Endodermal cell (in vitro differentiated cells): ENCODE data around the gene CAPN3. TPM values are rescaled to one million over a fixed set of nuclear protein-coding genes. Genes with fewer than 3 reads are reported as not detected.

Experiments used
- DNase-seq: peaks from one replicate; pipeline ENCODE4 v3.0.0-alpha.2; 2017
- H3K27ac ChIP-seq: 2 replicates; pipeline ENCODE4 v1.5.1; 2013; ENCODE audit warnings: mild to moderate bottlenecking, low read depth, low read length, moderate library complexity
- H3K27me3 ChIP-seq: 2 replicates; pipeline ENCODE4 v1.6.1; 2013; ENCODE audit warnings: mild to moderate bottlenecking, low read length, moderate library complexity; ENCODE audit not compliant: insufficient read depth, control insufficient read depth, poor library complexity, severe bottlenecking
- H3K36me3 ChIP-seq: 2 replicates; pipeline ENCODE4 v1.7.0; 2013; ENCODE audit warnings: mild to moderate bottlenecking, low read length, moderate library complexity; ENCODE audit not compliant: control insufficient read depth, insufficient read depth
- H3K4me1 ChIP-seq: one replicate; pipeline ENCODE4 v1.7.0; 2013; ENCODE audit warnings: low read length; ENCODE audit not compliant: control insufficient read depth, insufficient read depth
- H3K4me3 ChIP-seq: 2 replicates; pipeline ENCODE4 v1.5.1; 2013; ENCODE audit warnings: mild to moderate bottlenecking, low read length, moderate library complexity
- H3K9ac ChIP-seq: 2 replicates; pipeline ENCODE4 v1.6.1; 2013; ENCODE audit warnings: mild to moderate bottlenecking, low read length, moderate library complexity; ENCODE audit not compliant: poor library complexity, severe bottlenecking; ENCODE audit errors: extremely low read depth
- H3K9me3 ChIP-seq: 2 replicates; pipeline ENCODE4 v1.6.1; 2013; ENCODE audit warnings: mild to moderate bottlenecking, low read length, moderate library complexity; ENCODE audit not compliant: control insufficient read depth
- H3K27ac Mint-ChIP-seq: 2 replicates; pipeline ENCODE4 v1.8.0; 2020; ENCODE audit warnings: mixed read lengths
- H3K27me3 Mint-ChIP-seq: 2 replicates; pipeline ENCODE4 v1.8.0; 2021; ENCODE audit warnings: mild to moderate bottlenecking, mixed read lengths; ENCODE audit not compliant: insufficient read depth
- H3K36me3 Mint-ChIP-seq: 2 replicates; pipeline ENCODE4 v1.8.0; 2020; ENCODE audit warnings: low read depth, mixed read lengths
- H3K4me1 Mint-ChIP-seq: 2 replicates; pipeline ENCODE4 v1.8.0; 2020; ENCODE audit warnings: mixed read lengths
- H3K4me3 Mint-ChIP-seq: 2 replicates; pipeline ENCODE4 v1.8.0; 2020; ENCODE audit warnings: mild to moderate bottlenecking, moderate library complexity, mixed read lengths
- H3K9me3 Mint-ChIP-seq: 2 replicates; pipeline ENCODE4 v1.8.0; 2020; ENCODE audit warnings: mild to moderate bottlenecking, mixed read lengths
- CTCF ChIP-seq: fragments of 200-600 bp; sonication (generic); conservative IDR thresholded peaks from 2 replicates; pipeline ENCODE4 v1.5.0; 2021; ENCODE audit warnings: antibody characterized with exemption, mild to moderate bottlenecking
- WGBS, 2 experiments: methylation state at CpG; one replicate each; pipeline versions ENCODE4 v1.1.5 to v1.1.7; 2013; ENCODE audit warnings: missing lambda C conversion rate in 2 of 2, mixed read lengths in 1 of 2; ENCODE audit not compliant: insufficient coverage in 1 of 2, insufficient read length in 1 of 2; 5-methylcytosine and 5-hydroxymethylcytosine counted together
- total RNA-seq, 2 donors: library from RNA; stranded (reverse); fragmentation: NEBNext Ultra II Directional in 1 of 2; extraction: Animal tissue kit (Norgen Biotek cat#: 25700) in 1 of 2; gene quantifications; 2 replicates in 1 of 2; 3 replicates in 1 of 2; pipeline ENCODE4 v1.2.1, GENCODE V29; 2021

CAPN3 gene
- total RNA-seq, 2 donors from 2014 or later: 0.77 to 1.5 TPM

GRCh38 chr15:42395838-42396237, 36.5 kb downstream of the CAPN3 start:
- no peaks in the 10 kb centered on the region for H3K4me1 ChIP-seq

GRCh38 chr15:42401544-42402454, 42.5 kb downstream of the CAPN3 start:
- 92 to 93% methylated on average over 9 to 24 of the region's 24 CpGs for WGBS, 2 experiments
- H3K9me3 ChIP-seq: no peaks in the 10 kb centered on the region
- no peak overlapping the region for H3K4me3 ChIP-seq
- no peak for TF ChIP-seq CTCF
- H3K27me3 ChIP-seq: no peaks in the 10 kb centered on the region
- H3K36me3 ChIP-seq: no peaks in the 10 kb centered on the region
- Mint-ChIP-seq H3K9me3 (no peaks in the 10 kb centered on the region), H3K4me1 (no peaks in the 10 kb centered on the region), H3K4me3 (no peak overlapping the region), H3K27ac (no peak overlapping the region), H3K36me3 (no peaks in the 10 kb centered on the region), H3K27me3 (no peaks in the 10 kb centered on the region)
- H3K9ac ChIP-seq: no peak overlapping the region
- H3K4me1 ChIP-seq: no peaks in the 10 kb centered on the region
- no peak for DNase-seq
- no peak overlapping the region for H3K27ac ChIP-seq

More at GRCh38 chr15:42395838-42396237, 36.5 kb downstream of the CAPN3 start:
- Mint-ChIP-seq H3K36me3 (no peaks in the 10 kb centered on the region), H3K9me3 (no peaks in the 10 kb centered on the region), H3K4me1 (no peaks in the 10 kb centered on the region), H3K27ac (no peak overlapping the region), H3K4me3 (no peak overlapping the region), H3K27me3 (no peaks in the 10 kb centered on the region)
- no peak overlapping the region for H3K27ac ChIP-seq
- no peaks in the 10 kb centered on the region for H3K9me3 ChIP-seq
- DNase-seq: no peak
- no peaks in the 10 kb centered on the region for H3K27me3 ChIP-seq
- no peaks in the 10 kb centered on the region for H3K36me3 ChIP-seq
- 80 to 94% methylated on average over 1 of the region's 1 CpG for WGBS, 2 experiments
- H3K9ac ChIP-seq: no peak overlapping the region
- H3K4me3 ChIP-seq: no peak overlapping the region
- TF ChIP-seq CTCF: no peak

GRCh38 chr15:42402455-42403205, 43.3 kb downstream of the CAPN3 start:
- H3K4me3 ChIP-seq: no peak overlapping the region
- no peak for TF ChIP-seq CTCF
- H3K4me3 Mint-ChIP-seq: no peak overlapping the region
- H3K9ac ChIP-seq: no peak overlapping the region
- H3K4me1 Mint-ChIP-seq: no peaks in the 10 kb centered on the region
- H3K9me3 ChIP-seq: no peaks in the 10 kb centered on the region
- no peaks in the 10 kb centered on the region for H3K9me3 Mint-ChIP-seq
- H3K27ac ChIP-seq: no peak overlapping the region
- H3K4me1 ChIP-seq: no peaks in the 10 kb centered on the region
- WGBS, 2 experiments: 91 to 92% methylated on average over 11 to 15 of the region's 15 CpGs
- no peak overlapping the region for H3K27ac Mint-ChIP-seq
- no peaks in the 10 kb centered on the region for H3K36me3 ChIP-seq
- no peaks in the 10 kb centered on the region for H3K27me3 ChIP-seq
- no peaks in the 10 kb centered on the region for H3K36me3 Mint-ChIP-seq
- no peaks in the 10 kb centered on the region for H3K27me3 Mint-ChIP-seq
- DNase-seq: no peak
